Measurements from ENCODE around the gene METTL25B. TPM values are rescaled to one million over a fixed set of nuclear protein-coding genes. Genes with fewer than 3 reads are reported as not detected.

METTL25B gene
- total RNA-seq, 1 donor from 2014 or later: 13.0 TPM

DNA sequence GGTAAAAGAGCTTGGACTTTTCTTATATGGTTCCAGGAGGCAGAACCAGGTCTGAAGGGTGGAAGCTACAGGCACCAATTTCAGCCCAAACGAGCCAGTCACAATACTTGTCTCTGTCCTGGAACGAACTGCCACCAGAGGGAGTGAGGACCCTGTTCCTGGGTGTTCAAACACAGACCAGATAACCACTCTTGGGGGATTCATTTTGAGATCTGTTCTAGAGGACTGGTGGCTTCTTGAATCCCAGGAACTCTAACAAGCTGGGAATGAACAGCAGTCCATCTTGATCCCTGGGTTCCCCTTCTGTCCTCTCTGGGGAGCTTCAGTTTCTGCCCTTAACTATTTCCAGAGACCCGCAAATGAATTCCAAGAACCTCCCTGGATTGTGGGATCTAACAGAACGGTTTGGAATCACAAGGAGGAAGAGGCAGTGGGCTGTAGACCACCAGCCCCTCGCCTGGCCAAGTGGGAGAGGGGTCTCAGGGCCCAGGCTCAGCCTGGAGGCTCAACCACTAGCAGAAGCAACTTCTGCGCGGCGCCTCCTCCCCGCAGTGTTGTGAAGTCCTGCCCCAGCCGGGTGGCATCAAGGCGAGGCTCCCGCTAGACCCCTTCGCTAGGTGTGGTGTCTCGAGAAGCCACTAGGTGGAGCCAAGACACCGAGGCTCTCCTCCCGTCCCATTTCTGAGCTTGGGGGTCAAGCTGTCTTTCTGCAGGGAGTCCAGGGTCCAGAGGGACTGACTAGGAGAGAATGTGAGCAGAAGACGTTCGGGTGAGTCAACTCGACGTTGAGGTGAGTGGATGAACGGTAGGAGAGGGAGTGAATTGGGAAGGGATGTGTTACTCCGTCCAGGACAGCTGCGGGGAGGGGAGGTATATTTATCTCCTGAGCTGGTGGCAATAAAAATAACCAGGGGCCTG is 39.0 kb upstream of the METTL25B start:
- peak; percentile 63 for DNase-seq (ENCODE audit: low read depth)
- Histone ChIP-seq H3K27me3 (ENCODE audit: control insufficient read depth, insufficient read depth, low read length) (no peaks in the 10 kb centered on the region), H3K4me3 (ENCODE audit: low read depth, low read length) (peak overlapping the region; percentile 21), H3K36me3 (ENCODE audit: control insufficient read depth, insufficient read depth, low read length) (no peaks in the 10 kb centered on the region)
- TF ChIP-seq, protein P1, sequence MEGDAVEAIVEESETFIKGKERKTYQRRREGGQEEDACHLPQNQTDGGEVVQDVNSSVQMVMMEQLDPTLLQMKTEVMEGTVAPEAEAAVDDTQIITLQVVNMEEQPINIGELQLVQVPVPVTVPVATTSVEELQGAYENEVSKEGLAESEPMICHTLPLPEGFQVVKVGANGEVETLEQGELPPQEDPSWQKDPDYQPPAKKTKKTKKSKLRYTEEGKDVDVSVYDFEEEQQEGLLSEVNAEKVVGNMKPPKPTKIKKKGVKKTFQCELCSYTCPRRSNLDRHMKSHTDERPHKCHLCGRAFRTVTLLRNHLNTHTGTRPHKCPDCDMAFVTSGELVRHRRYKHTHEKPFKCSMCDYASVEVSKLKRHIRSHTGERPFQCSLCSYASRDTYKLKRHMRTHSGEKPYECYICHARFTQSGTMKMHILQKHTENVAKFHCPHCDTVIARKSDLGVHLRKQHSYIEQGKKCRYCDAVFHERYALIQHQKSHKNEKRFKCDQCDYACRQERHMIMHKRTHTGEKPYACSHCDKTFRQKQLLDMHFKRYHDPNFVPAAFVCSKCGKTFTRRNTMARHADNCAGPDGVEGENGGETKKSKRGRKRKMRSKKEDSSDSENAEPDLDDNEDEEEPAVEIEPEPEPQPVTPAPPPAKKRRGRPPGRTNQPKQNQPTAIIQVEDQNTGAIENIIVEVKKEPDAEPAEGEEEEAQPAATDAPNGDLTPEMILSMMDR (IDR thresholded peaks at IDR 0.05; ENCODE audit: insufficient read depth, low read length, poor library complexity, severe bottlenecking): peak; percentile 94

DNA sequence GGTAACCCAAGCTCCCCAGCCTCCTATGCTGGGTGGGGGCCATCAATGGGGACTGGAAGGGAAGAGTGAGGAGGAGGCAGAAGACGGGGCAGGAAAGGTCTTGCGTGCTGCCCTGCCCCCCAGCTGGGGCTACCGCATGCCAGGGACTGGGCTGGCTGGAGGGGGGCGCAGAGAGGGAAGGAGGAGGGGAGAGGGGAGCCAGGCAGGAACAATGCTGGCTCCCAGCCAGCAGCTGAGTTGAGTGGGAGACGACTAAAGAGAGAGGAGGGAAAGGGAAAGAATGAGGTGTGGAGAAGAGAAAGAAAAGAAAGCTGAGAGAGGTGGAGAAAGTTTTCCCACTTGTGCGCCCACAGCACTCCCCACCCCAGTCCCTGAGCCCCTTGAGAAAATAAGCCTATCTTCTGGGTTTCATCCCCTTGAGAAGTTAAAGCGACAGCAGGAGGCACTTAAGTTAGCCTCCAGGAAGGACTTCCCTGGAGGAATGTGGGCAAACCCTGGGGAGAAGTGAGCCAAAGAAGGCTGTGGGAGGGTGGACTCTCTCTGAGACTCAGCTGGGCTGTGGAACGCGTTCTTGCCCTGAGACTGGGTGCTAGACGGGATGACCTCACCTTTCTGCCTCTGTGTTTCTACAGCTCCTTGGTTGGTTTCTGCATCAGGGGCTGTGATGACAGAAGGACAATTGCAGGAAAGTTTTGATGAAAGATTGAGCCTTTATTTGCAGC is 38.2 kb upstream of the METTL25B start:
- Histone ChIP-seq H3K36me3 (ENCODE audit: control insufficient read depth, insufficient read depth, low read length) (no peaks in the 10 kb centered on the region), H3K4me3 (ENCODE audit: low read depth, low read length) (peak overlapping the region; percentile 21), H3K27me3 (ENCODE audit: control insufficient read depth, insufficient read depth, low read length) (no peaks in the 10 kb centered on the region)
- TF ChIP-seq, protein P1 (IDR thresholded peaks at IDR 0.05; ENCODE audit: insufficient read depth, low read length, poor library complexity, severe bottlenecking): no peak
- no peak for DNase-seq (ENCODE audit: low read depth)

DNA sequence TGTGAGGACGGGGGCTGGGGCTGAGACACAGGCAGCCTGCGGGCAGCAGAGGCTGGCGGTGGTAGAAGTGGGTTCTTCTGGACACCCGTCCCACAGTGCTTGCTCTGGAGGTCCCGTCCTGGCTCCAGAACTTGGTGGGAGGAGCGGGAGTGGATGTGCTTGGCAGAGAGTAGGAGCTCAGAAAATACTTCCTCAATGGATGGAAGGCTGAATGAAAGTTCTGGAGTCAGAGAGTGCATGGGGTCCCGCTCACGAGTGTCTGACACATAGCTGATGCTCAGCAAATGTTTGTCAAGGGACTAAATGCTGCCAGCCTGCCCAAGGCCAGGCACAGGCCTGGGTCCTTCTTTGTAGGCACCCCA is 37.6 kb upstream of the METTL25B start:
- TF ChIP-seq, protein P1 (IDR thresholded peaks at IDR 0.05; ENCODE audit: insufficient read depth, low read length, poor library complexity, severe bottlenecking): no peak
- Histone ChIP-seq H3K4me3 (ENCODE audit: low read depth, low read length) (no peak overlapping the region), H3K36me3 (ENCODE audit: control insufficient read depth, insufficient read depth, low read length) (no peaks in the 10 kb centered on the region)

DNA sequence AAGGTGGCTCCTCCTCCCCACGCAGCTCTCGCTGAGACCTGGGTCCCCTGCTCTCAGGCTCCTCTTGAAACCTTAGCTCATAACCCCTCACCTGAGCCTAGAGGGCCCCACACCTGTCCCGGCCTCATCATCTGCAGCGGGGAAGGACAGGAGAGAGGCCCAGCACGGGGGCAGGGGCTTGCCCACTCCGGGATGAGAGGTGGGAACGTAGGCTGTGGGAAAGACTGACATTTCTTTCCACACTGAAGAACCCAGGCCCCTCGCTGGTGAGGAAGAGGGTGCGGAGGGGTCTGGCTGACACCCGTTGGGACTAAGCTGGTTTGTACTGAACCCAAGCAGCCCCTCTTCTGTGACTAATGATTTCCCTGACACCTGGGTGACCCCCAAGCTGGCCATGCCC is 37.1 kb upstream of the METTL25B start:
- Histone ChIP-seq H3K36me3 (ENCODE audit: control insufficient read depth, insufficient read depth, low read length) (no peaks in the 10 kb centered on the region), H3K27me3 (ENCODE audit: control insufficient read depth, insufficient read depth, low read length) (no peaks in the 10 kb centered on the region), H3K4me3 (ENCODE audit: low read depth, low read length) (no peak overlapping the region)
- TF ChIP-seq, protein P1 (IDR thresholded peaks at IDR 0.05; ENCODE audit: insufficient read depth, low read length, poor library complexity, severe bottlenecking): no peak
- no peak for DNase-seq (ENCODE audit: low read depth)

More for the DNA sequence above, 37.6 kb upstream of the METTL25B start:
- no peak for DNase-seq (ENCODE audit: low read depth)
- H3K27me3 ChIP-seq (ENCODE audit: control insufficient read depth, insufficient read depth, low read length): no peaks in the 10 kb centered on the region

DNA sequence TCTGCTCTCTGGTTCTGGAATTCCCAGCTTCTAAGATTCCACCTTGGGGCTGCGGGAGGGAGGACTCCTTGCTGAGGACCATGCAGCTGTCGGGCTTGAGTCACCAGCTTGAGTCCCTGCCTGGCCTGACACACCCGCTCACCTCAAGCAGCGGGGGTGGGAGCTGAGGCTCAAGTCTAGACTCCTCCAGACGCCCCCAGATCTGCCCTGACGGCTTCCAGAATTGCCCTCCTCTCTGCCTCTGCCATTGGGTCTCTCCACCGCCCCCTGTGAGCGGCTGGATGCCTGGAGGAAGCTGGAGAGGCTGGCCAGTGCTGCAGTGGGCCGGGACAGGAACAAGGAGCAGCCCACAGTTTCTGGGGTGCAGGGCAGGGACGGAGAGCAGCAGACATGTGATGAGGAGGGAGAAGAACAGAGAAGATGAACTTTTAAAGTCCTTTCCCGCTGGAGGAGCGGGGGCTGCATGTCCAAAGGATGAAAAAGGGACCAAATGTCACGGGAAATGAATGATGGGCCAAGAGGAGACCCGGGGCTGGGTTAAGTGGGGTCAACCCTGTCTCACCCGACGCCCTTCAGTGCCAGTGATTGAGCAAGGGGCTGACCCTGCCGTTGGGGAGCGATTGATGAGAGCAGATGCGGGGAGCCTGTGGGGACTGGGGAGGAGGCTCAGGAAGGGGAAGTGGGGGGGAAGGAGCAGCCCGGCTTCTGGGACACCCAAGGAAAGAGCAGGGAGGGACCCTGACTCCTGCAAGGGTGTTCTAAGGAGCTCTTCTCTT is 36.4 kb upstream of the METTL25B start:
- Histone ChIP-seq H3K4me3 (ENCODE audit: low read depth, low read length) (no peak overlapping the region), H3K36me3 (ENCODE audit: control insufficient read depth, insufficient read depth, low read length) (no peaks in the 10 kb centered on the region), H3K27me3 (ENCODE audit: control insufficient read depth, insufficient read depth, low read length) (no peaks in the 10 kb centered on the region)
- DNase-seq (ENCODE audit: low read depth): peak; percentile 57
- TF ChIP-seq, protein P1 (IDR thresholded peaks at IDR 0.05; ENCODE audit: insufficient read depth, low read length, poor library complexity, severe bottlenecking): no peak
